MM.1S (cell line): ENCODE results near the gene GNAT1.

Experiments used
- DNase-seq: peaks from one replicate; pipeline ENCODE4 v3.0.0-alpha.2; 2015
- H2AFZ ChIP-seq: fragments of 300-600 bp; sonication (generic); 2 replicates; pipeline ENCODE4 v1.6.0; 2016; ENCODE audit warnings: antibody characterized with exemption, low read length
- H3F3A ChIP-seq: fragments of 300-600 bp; sonication (generic); 2 replicates; pipeline ENCODE4 v1.6.1; 2016; ENCODE audit warnings: mild to moderate bottlenecking, antibody characterized with exemption, low read length, moderate library complexity, mixed read lengths; ENCODE audit not compliant: insufficient read depth
- H3K27ac ChIP-seq: fragments of 300-600 bp; sonication (generic); 2 replicates; pipeline ENCODE4 v1.5.1; 2016; ENCODE audit warnings: mild to moderate bottlenecking, low read length
- H3K27me3 ChIP-seq: fragments of 300-600 bp; sonication (generic); replicated peaks from 2 replicates; pipeline ENCODE4 v1.6.0; 2016; ENCODE audit warnings: low read length; ENCODE audit not compliant: insufficient read depth
- H3K36me3 ChIP-seq: fragments of 300-600 bp; sonication (generic); replicated peaks from 2 replicates; pipeline ENCODE4 v1.6.1; 2016; ENCODE audit warnings: mild to moderate bottlenecking, low read length, mixed read lengths; ENCODE audit not compliant: insufficient read depth
- H3K4me1 ChIP-seq: fragments of 300-600 bp; sonication (generic); 2 replicates; pipeline ENCODE4 v1.6.1; 2016; ENCODE audit warnings: low read length, mixed read lengths
- H3K4me2 ChIP-seq: fragments of 300-600 bp; sonication (generic); 2 replicates; pipeline ENCODE4 v1.6.0; 2016; ENCODE audit warnings: low read depth, low read length
- H3K4me3 ChIP-seq: fragments of 300-600 bp; sonication (generic); 2 replicates; pipeline ENCODE4 v1.5.1; 2016; ENCODE audit warnings: low read length, mixed read lengths
- H3K79me2 ChIP-seq: fragments of 300-600 bp; sonication (generic); 2 replicates; pipeline ENCODE4 v1.6.1; 2016; ENCODE audit warnings: mixed run types, low read length, mixed read lengths
- H3K9ac ChIP-seq: fragments of 300-600 bp; sonication (generic); 2 replicates; pipeline ENCODE4 v1.6.1; 2016; ENCODE audit warnings: low read length, mixed read lengths
- H3K9me2 ChIP-seq: fragments of 300-600 bp; sonication (generic); replicated peaks from 2 replicates; pipeline ENCODE4 v1.6.1; 2016; ENCODE audit warnings: mild to moderate bottlenecking, low read length, mixed read lengths; ENCODE audit not compliant: insufficient read depth
- H3K9me3 ChIP-seq: fragments of 300-600 bp; sonication (generic); replicated peaks from 2 replicates; pipeline ENCODE4 v1.6.1; 2016; ENCODE audit warnings: mild to moderate bottlenecking, low read length, mixed read lengths; ENCODE audit not compliant: insufficient read depth
- H4K20me1 ChIP-seq: fragments of 300-600 bp; sonication (generic); 2 replicates; pipeline ENCODE4 v1.6.1; 2016; ENCODE audit warnings: mild to moderate bottlenecking, low read length, moderate library complexity, mixed read lengths; ENCODE audit not compliant: insufficient read depth
- EZH2 ChIP-seq: fragments of 300-600 bp; sonication (generic); optimal IDR thresholded peaks from 2 replicates; pipeline ENCODE3; 2017; ENCODE audit warnings: low read depth, mild to moderate bottlenecking, antibody characterized with exemption, low read length, mixed read lengths
- EZH2phosphoT487 ChIP-seq: fragments of 300-600 bp; sonication (generic); IDR thresholded peaks from 2 replicates; pipeline ENCODE4 v1.6.1; 2018; ENCODE audit warnings: antibody characterized with exemption, low read length
- TF ChIP-seq, protein P1 (sequence below): fragments of 300-600 bp; sonication (generic); IDR thresholded peaks from 2 replicates; pipeline ENCODE4 v1.5.1; 2016; ENCODE audit warnings: antibody characterized with exemption, low read length, mixed read lengths

Gene GNAT1

DNA sequence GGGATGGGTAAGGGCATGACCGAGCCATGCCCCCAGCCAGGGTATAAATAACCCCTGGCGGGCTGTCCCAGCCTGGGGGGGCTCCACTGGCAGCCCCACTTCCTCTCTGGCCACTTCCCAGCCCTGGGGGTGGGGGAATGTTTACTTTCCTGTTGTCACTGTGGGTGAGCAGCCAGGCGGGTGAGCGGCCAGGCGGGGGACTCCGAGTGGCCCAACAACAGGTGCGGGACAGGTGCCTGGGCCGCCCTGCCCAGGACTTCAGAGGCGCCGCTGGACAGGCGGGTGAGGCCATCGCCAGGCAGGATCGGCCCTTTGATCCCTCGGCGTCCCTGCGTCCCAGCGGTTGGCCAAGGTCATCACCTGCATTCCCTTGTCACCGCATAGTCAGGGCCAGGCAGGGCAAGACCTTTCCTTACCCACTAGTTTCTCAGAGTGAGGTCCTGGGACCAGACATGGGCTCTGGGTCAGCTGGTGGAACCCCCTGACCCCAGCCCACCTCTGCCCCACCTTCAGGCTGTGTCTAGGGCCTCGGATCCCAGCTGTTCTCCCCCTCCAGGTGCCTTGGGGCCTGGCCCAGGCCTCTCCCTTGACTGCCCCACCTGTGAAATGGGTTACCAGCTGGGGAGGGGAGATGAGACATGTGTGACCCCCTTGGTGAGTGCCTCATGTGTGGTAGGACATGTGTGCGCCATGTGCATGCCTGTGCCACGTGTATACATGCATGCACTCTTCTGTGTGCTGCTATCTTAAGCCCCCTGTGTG lies 19.7 kb upstream of the GNAT1 start:
- H3K4me1 ChIP-seq = no peaks in the 10 kb centered on the region
- no peaks in the 10 kb centered on the region for H3K36me3 ChIP-seq
- TF ChIP-seq, protein P1, sequence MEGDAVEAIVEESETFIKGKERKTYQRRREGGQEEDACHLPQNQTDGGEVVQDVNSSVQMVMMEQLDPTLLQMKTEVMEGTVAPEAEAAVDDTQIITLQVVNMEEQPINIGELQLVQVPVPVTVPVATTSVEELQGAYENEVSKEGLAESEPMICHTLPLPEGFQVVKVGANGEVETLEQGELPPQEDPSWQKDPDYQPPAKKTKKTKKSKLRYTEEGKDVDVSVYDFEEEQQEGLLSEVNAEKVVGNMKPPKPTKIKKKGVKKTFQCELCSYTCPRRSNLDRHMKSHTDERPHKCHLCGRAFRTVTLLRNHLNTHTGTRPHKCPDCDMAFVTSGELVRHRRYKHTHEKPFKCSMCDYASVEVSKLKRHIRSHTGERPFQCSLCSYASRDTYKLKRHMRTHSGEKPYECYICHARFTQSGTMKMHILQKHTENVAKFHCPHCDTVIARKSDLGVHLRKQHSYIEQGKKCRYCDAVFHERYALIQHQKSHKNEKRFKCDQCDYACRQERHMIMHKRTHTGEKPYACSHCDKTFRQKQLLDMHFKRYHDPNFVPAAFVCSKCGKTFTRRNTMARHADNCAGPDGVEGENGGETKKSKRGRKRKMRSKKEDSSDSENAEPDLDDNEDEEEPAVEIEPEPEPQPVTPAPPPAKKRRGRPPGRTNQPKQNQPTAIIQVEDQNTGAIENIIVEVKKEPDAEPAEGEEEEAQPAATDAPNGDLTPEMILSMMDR = no peak
- TF ChIP-seq EZH2phosphoT487 = no peak
- no peak for TF ChIP-seq EZH2
- H3K4me2 ChIP-seq = no peak overlapping the region
- H3K9me3 ChIP-seq = no peaks in the 10 kb centered on the region
- H3K27me3 ChIP-seq = peaks cover 46% of the 10 kb centered on the region
- H3F3A ChIP-seq = no peaks in the 10 kb centered on the region
- H3K9ac ChIP-seq = no peak overlapping the region
- no peaks in the 10 kb centered on the region for H4K20me1 ChIP-seq
- no peak for DNase-seq
- H3K79me2 ChIP-seq = no peaks in the 10 kb centered on the region
- H3K9me2 ChIP-seq = no peaks in the 10 kb centered on the region
- H3K27ac ChIP-seq = no peak overlapping the region
- no peak overlapping the region for H2AFZ ChIP-seq
- H3K4me3 ChIP-seq = no peak overlapping the region

DNA sequence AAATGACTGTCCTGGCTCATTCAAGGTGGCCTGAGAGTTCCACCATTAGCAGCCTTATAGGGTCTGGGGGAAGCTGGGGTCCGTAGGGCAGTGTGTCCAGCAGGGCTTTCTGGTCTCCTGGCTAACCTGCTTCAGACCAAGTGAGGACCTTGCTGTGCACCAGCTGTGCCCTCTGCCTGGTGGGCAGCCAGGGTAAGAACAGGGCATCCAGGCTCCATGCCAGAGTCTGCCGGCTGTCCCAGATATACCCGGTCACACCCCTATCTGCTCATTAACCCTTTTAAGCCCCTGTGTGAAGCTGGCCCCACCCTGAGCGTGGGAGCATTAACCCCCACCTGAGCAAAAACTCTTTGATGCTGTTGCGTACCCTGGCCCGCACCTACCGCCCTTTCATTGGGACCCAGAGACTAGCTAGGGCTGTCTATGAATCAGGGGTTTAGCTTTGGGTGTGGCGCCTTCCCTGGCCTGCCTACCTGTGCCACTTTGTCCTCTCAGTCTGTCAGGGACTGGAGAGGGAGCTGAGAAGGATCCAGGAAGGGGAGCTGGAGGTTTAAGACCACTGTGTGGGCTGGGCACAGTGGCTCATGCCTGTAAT lies 18.7 kb upstream of the GNAT1 start:
- H3K27ac ChIP-seq = no peak overlapping the region
- H3K9ac ChIP-seq = no peak overlapping the region
- H3K9me2 ChIP-seq = no peaks in the 10 kb centered on the region
- no peaks in the 10 kb centered on the region for H3K4me1 ChIP-seq
- DNase-seq = no peak
- H4K20me1 ChIP-seq = no peaks in the 10 kb centered on the region
- no peak overlapping the region for H3K4me3 ChIP-seq
- H3K36me3 ChIP-seq = no peaks in the 10 kb centered on the region
- TF ChIP-seq EZH2 (no peak), EZH2phosphoT487 (no peak)
- TF ChIP-seq, protein P1 = no peak
- no peak overlapping the region for H2AFZ ChIP-seq
- H3K27me3 ChIP-seq = peaks cover 46% of the 10 kb centered on the region
- H3K79me2 ChIP-seq = no peaks in the 10 kb centered on the region
- no peaks in the 10 kb centered on the region for H3K9me3 ChIP-seq
- H3K4me2 ChIP-seq = no peak overlapping the region
- no peaks in the 10 kb centered on the region for H3F3A ChIP-seq

DNA sequence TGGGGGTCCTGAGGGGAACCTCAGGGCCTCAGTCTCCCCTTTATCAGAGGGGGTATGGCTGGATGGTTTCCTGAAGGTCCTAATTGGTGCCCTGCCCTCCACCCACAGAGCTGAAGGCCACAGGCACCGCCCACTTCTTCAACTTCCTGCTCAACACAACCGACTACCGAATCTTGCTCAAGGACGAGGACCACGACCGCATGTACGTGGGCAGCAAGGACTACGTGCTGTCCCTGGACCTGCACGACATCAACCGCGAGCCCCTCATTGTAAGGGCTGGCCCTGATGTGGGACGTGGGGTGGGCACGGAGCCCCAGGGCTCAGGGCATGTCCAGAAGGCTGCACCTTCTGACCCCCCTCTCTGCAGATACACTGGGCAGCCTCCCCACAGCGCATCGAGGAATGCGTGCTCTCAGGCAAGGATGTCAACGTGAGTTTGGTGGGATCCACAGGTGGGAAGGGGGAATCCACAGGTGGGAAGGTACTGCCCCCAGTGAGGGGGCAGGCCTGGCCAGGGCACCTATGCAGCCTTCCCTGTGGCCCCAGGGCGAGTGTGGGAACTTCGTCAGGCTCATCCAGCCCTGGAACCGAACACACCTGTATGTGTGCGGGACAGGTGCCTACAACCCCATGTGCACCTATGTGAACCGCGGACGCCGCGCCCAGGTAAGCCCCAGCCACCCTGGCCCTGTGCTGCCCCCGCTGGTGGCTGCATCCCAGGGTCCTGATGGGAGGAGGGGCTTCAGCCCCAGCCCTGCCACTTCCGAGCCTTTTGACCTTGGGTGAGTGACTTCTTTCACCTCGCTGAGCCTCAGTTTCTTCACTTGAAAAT lies 17.5 kb upstream of the GNAT1 start:
- no peaks in the 10 kb centered on the region for H4K20me1 ChIP-seq
- H2AFZ ChIP-seq = peak overlapping the region; percentile 79
- no peak for DNase-seq
- no peaks in the 10 kb centered on the region for H3K9me3 ChIP-seq
- no peak overlapping the region for H3K9ac ChIP-seq
- no peaks in the 10 kb centered on the region for H3K4me1 ChIP-seq
- no peak overlapping the region for H3K27ac ChIP-seq
- H3K4me2 ChIP-seq = peak overlapping the region; percentile 45; the same call in 1 of the 2 replicates
- H3K36me3 ChIP-seq = no peaks in the 10 kb centered on the region
- H3K79me2 ChIP-seq = no peaks in the 10 kb centered on the region
- H3K27me3 ChIP-seq = peaks cover 37% of the 10 kb centered on the region
- no peaks in the 10 kb centered on the region for H3K9me2 ChIP-seq
- TF ChIP-seq, protein P1 = no peak
- TF ChIP-seq EZH2phosphoT487 = no peak
- TF ChIP-seq EZH2 = no peak
- H3F3A ChIP-seq = no peaks in the 10 kb centered on the region
- H3K4me3 ChIP-seq = no peak overlapping the region
